B cell (primary cell): ENCODE measurements around the gene IRAK4.

Source experiments
- CTCF ChIP-seq: fragments of 200-600 bp; IDR thresholded peaks from one replicate; pipeline ENCODE4 v1.8.0; 2022; ENCODE audit warnings: antibody characterized with exemption, mild to moderate bottlenecking
- EZH2 ChIP-seq: IDR thresholded peaks from 2 replicates; pipeline ENCODE4 v1.6.1; 2012; ENCODE audit warnings: borderline replicate concordance, low read depth, mild to moderate bottlenecking, moderate library complexity, low read length; ENCODE audit not compliant: insufficient read depth, poor library complexity, severe bottlenecking

DNA sequence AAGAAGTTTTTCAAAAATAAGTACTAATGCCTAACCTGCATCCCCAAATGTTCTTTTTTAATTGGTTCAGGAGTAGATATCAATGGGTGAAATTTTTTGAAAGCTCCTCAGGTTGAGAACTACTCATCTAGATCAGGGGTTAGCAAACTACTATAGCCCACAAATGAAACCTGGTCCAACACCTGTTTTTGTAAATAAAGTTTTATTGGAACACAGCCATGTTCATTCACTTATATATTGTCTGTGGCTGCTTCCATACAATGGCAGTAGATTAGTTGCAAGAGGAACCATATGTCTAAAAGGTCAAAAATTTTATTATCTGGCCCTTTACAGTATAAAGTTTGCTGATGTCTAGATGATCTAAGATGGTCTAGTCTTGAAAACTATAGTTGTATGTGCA lies 13.9 kb upstream of the IRAK4 start:
- TF ChIP-seq CTCF (no peak), EZH2 (no peak)
